ENCODE results near the gene PHACTR3.
"Not testable (repeated sequence)": the region's sequence is repeated elsewhere in the genome, so short reads cannot be mapped to it uniquely, and the experiment has no call there.

The PHACTR3 gene

DNA sequence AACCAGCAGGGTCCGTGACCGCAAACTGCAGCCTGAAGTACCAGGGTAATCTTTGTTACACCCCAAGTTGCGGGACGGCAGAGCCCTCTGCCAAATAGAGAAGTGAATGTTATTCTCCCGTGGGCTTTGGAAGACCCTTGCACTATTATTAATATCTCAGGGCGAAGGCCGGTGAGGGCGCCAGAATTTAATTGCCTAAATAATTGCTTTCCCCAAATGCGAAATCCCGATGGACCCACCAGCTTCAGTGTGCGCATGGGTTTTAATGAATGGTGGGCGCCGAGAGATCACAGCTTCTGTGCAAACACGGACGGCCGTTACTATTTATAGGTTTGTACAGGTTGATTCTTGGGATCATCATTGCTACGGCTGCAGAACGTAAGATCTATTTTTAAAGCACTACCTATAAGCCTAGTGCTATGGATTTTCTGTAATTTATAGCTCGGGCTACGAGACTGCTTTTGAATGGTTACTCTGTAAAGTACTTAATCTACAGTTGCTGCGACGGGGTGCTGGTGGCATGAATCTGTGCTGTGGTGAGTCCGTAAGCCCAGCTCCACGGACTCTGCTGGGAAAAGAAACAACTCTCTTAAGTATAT, 15.2 kb upstream of the PHACTR3 start:
- no peak for DNase-seq

GRCh38 chr20:59591061-59591460, 13.3 kb upstream of the PHACTR3 start:
- no peak for DNase-seq

DNA sequence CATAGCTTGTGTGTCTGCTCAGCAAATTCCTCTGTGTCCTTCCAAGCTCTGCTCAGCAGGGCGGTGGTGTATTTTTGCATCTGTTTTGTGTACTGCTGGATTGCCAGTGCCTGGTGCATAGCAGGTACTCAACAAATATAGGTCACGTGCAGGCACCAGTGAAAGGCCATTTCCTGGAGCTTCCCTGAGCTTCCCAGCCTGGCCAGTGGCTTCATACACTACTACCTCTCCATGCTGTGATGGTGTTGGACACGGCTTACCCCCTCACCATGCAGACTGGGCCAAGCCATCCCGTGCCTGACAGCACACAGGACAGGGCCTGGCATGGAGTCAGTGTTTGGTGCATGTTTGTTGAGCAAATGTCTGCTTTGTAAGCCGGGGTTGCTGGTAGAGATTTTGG, 7.7 kb upstream of the PHACTR3 start:
- DNase-seq = no peak

GRCh38 chr20:59597240-59597639, 7.1 kb upstream of the PHACTR3 start:
- DNase-seq = no peak

DNA sequence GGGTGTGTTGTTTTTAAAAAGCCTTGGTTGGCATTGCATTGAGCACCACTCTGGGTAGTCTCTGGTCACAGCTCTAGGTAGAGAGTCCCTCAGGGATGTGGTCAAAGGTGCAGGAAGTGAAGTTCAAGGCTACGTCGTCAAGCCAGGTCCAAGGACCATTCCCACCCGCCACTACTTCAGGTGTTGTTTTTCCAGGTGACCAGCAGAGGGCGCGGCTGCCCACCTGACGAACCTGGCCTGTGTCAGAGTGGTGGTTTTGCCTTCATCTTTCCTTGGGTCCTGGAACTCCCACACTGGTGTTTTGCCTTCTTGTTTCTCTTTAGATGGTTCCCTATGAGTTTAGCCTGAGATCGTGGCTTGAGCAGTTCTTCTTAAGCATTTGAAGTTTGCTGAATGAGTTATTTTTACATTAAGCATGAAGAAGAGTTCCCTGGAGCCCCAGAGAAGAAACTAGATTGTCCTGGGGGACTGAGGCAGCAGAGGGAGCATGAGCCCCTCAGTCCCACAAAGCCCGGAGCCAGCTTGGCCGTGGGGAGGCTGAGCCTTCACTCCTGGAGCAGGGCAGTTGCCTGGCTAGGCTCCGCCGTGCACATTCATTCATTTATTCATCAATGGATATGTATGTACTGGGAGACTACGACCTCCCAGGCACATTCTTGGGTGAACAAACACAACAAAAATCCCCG, 5.6 kb upstream of the PHACTR3 start:
- no peak for DNase-seq

- no peak for DNase-seq
Observed at GRCh38 chr20:59599941-59600340, 4.4 kb upstream of the PHACTR3 start.

- no peak for DNase-seq
Observed at GRCh38 chr20:59600472-59600871, 3.9 kb upstream of the PHACTR3 start.

- DNase-seq = no peak
Observed at GRCh38 chr20:59602546-59603080, 1.7 kb upstream of the PHACTR3 start.

- DNase-seq = no peak
Observed at GRCh38 chr20:59603176-59603575, 1.2 kb upstream of the PHACTR3 start.

DNA sequence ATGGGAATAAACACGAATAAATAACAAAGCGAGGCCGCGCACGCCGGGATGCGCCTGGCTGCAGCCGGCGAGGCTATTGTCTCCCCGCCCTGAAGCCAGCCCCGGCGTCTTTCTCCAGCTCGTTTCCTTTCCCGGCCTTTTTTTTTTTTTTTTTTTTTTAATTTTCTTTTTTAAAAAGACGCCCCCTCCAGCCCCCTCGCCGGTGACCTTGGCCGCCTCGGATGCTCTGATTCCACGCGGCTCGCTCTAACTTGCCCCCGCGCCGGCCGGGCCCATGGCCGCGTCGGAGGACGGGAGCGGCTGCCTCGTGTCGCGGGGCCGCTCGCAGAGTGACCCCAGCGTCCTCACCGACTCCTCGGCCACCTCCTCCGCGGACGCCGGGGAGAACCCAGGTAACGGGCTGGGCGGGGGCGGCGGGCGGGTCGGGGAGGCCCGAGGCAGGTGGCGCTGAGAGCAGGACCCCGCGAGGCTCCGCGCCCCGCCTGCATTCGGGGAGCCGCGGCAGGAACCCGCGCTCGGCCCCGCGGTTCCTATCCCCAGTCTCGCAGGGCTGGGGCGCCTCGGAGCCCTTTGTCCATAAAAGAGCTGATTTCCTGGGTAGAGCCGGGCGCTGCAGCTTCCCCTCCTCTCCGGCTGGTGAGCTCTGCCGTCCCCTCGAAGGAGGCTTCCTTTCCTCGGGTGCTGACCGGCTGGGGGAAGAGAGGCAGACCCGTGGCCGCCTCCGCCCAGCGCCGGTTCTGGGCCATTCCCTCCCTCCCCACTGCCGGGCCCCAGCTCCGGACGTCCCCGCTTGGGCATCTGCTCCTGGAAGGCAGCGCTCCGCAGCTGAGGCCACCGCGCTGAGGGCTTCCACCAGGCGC, 631 bp downstream of the PHACTR3 start:
- DNase-seq = no peak

DNA sequence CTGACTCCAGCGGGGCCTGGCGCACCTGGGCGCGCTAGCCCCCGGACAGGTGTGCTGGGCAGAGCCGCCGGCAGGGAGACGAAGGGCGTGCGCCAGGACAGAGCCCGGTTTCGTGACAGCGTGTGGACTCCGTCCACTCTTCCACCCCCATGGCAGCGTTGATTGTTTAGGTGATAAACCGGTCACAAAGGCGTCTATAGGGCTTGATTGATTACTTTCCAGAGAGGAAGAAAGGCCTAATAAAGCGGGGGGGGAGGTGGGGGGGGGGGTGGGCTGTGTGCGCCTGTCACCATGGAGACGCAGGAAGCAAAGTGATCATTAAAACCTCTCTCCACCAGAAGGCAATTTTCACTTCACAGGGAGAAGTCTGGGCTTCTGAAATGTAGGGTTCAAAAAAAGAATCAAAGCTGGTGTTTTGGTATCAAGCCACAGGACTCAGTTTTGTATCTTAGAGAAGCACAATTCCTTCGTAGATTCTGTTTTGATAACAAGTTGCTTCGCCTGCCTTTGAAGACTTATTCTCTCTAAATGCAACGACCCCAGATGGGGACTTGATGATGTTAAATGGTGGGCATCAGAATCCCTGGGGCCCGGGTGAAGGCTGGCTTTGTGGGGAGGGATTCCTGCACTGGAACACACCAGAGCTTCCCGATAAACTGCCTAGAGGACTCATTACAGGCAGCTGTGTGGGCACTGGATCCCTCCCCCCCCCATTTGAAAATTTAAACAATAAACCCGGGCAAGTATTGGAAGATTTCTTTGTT, 1.4 kb downstream of the PHACTR3 start:
- DNase-seq = no peak

DNA sequence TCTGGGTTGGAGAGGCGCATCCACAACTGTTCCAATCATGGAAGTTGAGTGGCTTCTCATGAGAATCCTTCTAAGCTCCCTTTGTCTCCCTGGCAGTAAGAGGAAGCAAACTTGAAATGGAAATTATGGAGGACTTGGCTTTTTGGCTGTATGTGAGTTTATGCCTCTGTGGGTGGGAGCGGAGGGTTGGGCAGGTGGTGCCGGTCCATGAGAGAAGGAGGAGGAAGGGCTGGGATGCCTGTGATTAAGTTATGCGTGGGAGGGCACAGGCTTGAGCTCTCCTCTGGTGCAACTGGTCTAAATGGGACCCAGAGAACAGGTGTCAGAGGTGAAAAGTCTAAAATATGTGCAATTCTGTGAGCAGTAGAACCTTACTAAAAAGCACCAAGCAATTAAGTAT, 2.2 kb downstream of the PHACTR3 start:
- DNase-seq = no peak

DNA sequence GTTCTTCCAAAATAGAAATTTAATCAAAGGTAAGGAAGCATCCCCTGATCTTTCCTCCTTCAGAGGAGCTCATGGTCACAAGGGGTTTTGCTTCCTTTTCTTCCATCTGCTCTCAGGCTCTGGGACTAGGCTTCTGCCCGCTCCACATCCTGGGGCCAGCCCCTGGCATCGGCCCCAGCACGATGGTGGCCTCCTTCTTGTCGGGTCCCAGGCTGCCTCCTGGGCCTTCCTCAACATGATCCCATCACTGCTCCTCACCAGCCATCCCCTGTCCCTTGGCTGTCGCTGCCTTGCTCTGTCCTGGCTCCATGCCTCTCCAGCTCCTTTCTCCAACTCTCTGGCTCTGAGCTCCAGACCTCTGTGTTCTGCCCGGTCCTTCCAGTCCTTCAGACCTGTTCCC, 4.1 kb downstream of the PHACTR3 start:
- no peak for DNase-seq

DNA sequence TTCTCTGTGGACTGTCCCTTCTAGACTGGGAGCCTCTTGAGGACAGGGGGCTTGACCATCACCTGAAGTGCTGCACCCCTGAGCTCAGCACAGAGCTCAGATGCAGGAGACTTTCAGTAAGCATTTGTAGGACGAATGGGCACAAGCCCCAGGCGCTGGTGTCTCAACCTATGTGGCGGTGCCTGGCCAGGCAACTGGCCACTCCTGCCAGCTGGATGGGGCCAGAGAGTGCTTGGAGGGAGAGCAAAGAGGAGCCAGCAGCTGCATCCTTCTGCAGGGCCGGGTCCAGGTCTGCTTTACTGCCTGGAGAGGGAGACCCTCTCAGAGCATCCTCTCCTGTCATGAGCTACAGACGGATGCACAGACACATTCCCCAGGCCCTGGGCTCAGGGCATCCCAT, 4.5 kb downstream of the PHACTR3 start:
- DNase-seq = no peak

DNA sequence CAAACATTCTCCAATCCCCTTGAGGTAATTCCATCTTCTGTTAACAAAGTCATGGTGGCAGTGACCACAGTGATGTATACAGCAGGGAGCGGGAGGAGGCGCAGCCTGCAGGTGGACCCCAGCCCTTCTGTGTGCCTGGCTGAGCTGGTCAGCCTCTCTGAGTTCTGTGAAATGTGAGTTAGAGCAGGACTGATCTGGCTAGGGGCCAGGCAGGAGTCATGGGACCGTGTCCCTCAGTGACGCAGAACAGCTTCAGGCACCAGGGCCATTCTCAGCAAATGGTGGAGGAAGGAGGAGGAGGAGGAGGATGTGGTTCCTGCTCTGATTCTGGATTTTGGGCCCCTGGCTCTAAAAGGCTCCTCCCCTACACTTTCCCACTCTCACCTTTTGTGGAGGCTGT, 6.9 kb downstream of the PHACTR3 start:
- DNase-seq = no peak

- no peak for DNase-seq
Observed at GRCh38 chr20:59613861-59614260, 9.5 kb downstream of the PHACTR3 start.

DNA sequence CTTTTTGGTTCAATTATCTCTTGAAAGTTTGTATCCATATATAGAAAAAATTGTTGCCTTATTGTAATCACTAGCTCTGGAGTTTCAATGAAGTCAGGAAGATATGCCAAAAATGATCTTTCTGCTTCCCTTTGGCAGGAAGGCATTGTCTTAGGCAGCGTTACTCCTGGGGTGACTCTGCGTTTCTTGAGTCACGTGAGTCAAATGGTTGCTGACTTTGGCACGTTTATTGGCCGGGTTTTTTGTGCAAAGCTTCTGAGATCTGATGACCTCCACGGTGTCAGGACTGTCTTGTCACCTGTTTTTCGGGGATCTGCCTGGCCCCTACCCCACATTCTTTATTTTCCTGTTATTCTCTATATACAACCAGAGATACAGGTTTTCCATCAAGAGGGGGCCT, 10.4 kb downstream of the PHACTR3 start:
- no peak for DNase-seq

- no peak for DNase-seq
Observed at GRCh38 chr20:59616306-59616705, 12.0 kb downstream of the PHACTR3 start.

DNA sequence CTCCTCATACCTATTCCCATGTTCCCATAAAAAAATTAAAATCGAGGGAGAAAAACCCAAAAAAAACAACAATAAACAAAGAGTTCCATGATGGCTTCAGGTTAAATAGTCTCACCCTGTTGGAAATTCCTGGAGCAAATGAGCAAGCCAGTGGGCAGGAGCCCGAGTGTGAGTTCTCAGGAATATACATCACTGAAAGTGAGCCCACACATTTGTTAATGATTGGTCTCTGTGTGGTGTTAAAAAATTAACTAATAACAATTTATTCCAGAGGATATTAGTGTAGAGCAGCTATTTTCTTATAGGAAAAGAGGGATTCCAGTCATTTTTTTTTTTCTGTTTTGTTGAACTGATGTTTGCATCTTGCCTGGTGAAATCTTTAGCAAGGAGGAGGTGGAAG, 12.9 kb downstream of the PHACTR3 start:
- no peak for DNase-seq

- DNase-seq = no peak
Observed at GRCh38 chr20:59618131-59618530, 13.8 kb downstream of the PHACTR3 start.

- DNase-seq = not testable (repeated sequence)
Observed at GRCh38 chr20:59618585-59618984, 14.2 kb downstream of the PHACTR3 start.

- no peak for DNase-seq
Observed at GRCh38 chr20:59620860-59621505, 16.6 kb downstream of the PHACTR3 start.
